ENCODE results near the gene DDA1.
"Not testable (repeated sequence)": the region's sequence is repeated elsewhere in the genome, so short reads cannot be mapped to it uniquely, and the experiment has no call there.

DDA1 gene

GRCh38 chr19:17348700-17349099 lies 39.3 kb downstream of the DDA1 start:
- DNase-seq, result peak; percentile 86

GRCh38 chr19:17351815-17352435 lies 42.6 kb downstream of the DDA1 start:
- DNase-seq, result no peak

GRCh38 chr19:17352608-17353280 lies 43.4 kb downstream of the DDA1 start:
- DNase-seq, result no peak

- DNase-seq, result no peak
These were observed 44.0 kb downstream of the DDA1 start for GRCh38 chr19:17353386-17353785.

- DNase-seq, result no peak
These were observed 47.8 kb downstream of the DDA1 start for GRCh38 chr19:17357078-17357666.

- DNase-seq, result no peak
These were observed 48.4 kb downstream of the DDA1 start for GRCh38 chr19:17357724-17358123.

- DNase-seq, result peak; percentile 71
These were observed 49.0 kb downstream of the DDA1 start for GRCh38 chr19:17358395-17358794.

GRCh38 chr19:17359905-17360800 lies 50.8 kb downstream of the DDA1 start:
- DNase-seq, result no peak

- not testable (repeated sequence) for DNase-seq
These were observed 54.7 kb downstream of the DDA1 start for GRCh38 chr19:17363852-17364605.

- no peak for DNase-seq
These were observed 56.0 kb downstream of the DDA1 start for GRCh38 chr19:17365361-17365760.

GRCh38 chr19:17370026-17370587 lies 60.7 kb downstream of the DDA1 start:
- no peak for DNase-seq

Data from fibroblast of skin of back (primary cell).